H1 (cell line): ENCODE results near the gene OR10A2. TPM values are rescaled to one million over a fixed set of nuclear protein-coding genes. Genes with fewer than 3 reads are reported as not detected.

Source experiments
- ASH2L ChIP-seq: fragments of 200-600, 300-600 bp; sonication (generic); IDR thresholded peaks from one replicate; pipeline ENCODE4 v1.7.1; 2017; ENCODE audit warnings: low read length
- NANOG ChIP-seq: IDR thresholded peaks from 2 replicates; pipeline ENCODE4 v1.6.1; 2011; ENCODE audit warnings: low read length, low read depth, mild to moderate bottlenecking, inconsistent platforms; ENCODE audit not compliant: insufficient read depth, poor library complexity, severe bottlenecking
- NRF1 ChIP-seq: IDR thresholded peaks from 2 replicates; pipeline ENCODE4 v1.6.1; 2011; ENCODE audit warnings: mild to moderate bottlenecking, low read depth, low read length, improper control_type of control experiment
- polyA plus RNA-seq, 7 experiments: library from polyadenylated mRNA; depleted of rRNA in 3 of 7; stranded (reverse) in 5 of 7; unstranded in 2 of 7; fragments of >200 nt in 5 of 7; fragments of 200-250 nt in 2 of 7; gene quantifications; 1 replicate in 5 of 7; 2 replicates in 1 of 7; 4 replicates in 1 of 7; pipeline versions ENCODE4 v1.2.1 to v1.2.3, GENCODE V29; 2011 to 2013; ENCODE audit warnings: missing spikeins in 2 of 7, mixed read lengths in 2 of 7
- total RNA-seq: library from RNA; stranded (reverse); fragmentation: NEBNext Ultra II Directional; extraction: Animal tissue kit (Norgen Biotek cat#: 25700); gene quantifications from 2 replicates; pipeline ENCODE4 v1.2.1, GENCODE V29; 2021

The OR10A2 gene
- total and polyA plus RNA-seq, 2 of the 8 experiments (the other 6 are each of a cell fraction or from before 2014, with no cell fraction given): not detected

- TF ChIP-seq ASH2L (no peak), NRF1 (no peak), NANOG (no peak)
- TF ChIP-seq, all 59 proteins: peak for 0
Observed at GRCh38 chr11:6876325-6876724, 13.5 kb downstream of the OR10A2 start, which contains the start of gene OR10A4 (continued).
